ENCODE data around the gene CITED1. TPM values are rescaled to one million over a fixed set of nuclear protein-coding genes. Genes with fewer than 3 reads are reported as not detected.

The CITED1 gene
- total and polyA plus RNA-seq, 2 donors (not counting 1 experiment from before 2014, with no cell fraction given): 0.17 TPM; not detected in 1

DNA sequence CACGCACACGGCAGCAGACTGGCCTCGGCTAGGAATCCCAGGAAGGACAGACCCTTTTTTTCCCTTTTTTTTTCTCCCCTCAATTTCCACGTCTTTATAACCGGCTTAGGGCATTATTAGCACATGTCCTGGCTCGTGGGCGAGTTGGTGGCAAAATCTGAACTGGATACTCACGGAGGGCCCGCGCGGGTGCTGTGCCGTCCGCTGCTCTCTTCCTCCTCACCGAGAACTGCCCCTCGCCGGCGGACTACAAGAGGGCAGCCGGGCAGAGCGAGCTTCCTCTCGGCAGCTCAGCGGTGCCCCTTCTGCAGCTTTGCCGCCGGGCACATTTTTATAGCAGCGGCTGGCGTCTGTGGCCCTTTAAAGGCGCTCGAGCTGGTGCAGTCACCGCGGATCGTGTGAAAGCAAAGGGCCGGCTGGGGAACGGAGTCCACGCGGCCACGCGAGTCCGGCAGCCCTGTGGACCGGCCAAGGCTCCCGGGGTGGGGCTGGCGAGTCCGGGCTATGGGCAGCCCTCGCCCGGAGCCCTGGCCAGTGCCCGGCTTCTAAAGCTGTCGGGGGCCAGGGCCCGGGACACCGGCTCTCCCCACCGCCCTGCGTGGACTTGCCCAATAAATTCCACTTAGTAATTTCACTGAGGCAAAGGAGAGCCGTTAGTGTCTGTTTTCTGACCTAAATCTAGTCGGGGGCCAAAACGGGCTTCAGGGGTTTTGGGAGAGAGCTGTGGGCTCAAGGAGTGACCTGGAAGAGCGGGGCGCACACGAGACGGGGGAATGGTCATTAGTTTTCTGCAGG is 1.3 kb upstream of the CITED1 start:
- Histone ChIP-seq H3K79me2 (ENCODE audit: control insufficient read depth, insufficient read depth, low read length) (no peaks in the 10 kb centered on the region), H2AFZ (ENCODE audit: low read length) (no peak overlapping the region), H4K20me1 (ENCODE audit: control insufficient read depth, extremely low read depth, insufficient read depth, low read length) (no peaks in the 10 kb centered on the region), H3K27me3 (ENCODE audit: control insufficient read depth, insufficient read depth, low read length) (peaks cover 62% of the 10 kb centered on the region), H3K36me3 (ENCODE audit: control insufficient read depth, insufficient read depth, low read length) (no peaks in the 10 kb centered on the region), H3K9ac (ENCODE audit: insufficient read depth, low read length) (no peak overlapping the region), H3K27ac (ENCODE audit: insufficient read depth, low read length) (no peak overlapping the region), H3K9me3 (ENCODE audit: control insufficient read depth, insufficient read depth, low read depth, low read length) (no peaks in the 10 kb centered on the region), H3K4me3 (replicated peaks in 1 of 4; ENCODE audit: control extremely low read depth in 1 of 4, insufficient read depth in 1 of 4, low read depth in 3 of 4, low read length in 4 of 4) (peak overlapping the region; percentile 20 to 59 (median 46)), H3K4me1 (ENCODE audit: control insufficient read depth, extremely low read depth, insufficient read depth, low read length) (no peaks in the 10 kb centered on the region), H3K4me2 (ENCODE audit: extremely low read depth, insufficient read depth, low read length) (peak overlapping the region; percentile 48)
- peak; percentile 79 for TF ChIP-seq EZH2 (IDR thresholded peaks at IDR 0.05; ENCODE audit: low read length, missing control alignments)
- TF ChIP-seq, protein P1, sequence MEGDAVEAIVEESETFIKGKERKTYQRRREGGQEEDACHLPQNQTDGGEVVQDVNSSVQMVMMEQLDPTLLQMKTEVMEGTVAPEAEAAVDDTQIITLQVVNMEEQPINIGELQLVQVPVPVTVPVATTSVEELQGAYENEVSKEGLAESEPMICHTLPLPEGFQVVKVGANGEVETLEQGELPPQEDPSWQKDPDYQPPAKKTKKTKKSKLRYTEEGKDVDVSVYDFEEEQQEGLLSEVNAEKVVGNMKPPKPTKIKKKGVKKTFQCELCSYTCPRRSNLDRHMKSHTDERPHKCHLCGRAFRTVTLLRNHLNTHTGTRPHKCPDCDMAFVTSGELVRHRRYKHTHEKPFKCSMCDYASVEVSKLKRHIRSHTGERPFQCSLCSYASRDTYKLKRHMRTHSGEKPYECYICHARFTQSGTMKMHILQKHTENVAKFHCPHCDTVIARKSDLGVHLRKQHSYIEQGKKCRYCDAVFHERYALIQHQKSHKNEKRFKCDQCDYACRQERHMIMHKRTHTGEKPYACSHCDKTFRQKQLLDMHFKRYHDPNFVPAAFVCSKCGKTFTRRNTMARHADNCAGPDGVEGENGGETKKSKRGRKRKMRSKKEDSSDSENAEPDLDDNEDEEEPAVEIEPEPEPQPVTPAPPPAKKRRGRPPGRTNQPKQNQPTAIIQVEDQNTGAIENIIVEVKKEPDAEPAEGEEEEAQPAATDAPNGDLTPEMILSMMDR (conservative IDR thresholded peaks at IDR 0.05 in 1 of 2, IDR thresholded peaks at IDR 0.05 in 1 of 2; ENCODE audit: low read depth in 1 of 2, low read length in 2 of 2): no peak
- DNase-seq (ENCODE audit: low read depth in 2 of 2): peak; percentile 64 to 73

DNA sequence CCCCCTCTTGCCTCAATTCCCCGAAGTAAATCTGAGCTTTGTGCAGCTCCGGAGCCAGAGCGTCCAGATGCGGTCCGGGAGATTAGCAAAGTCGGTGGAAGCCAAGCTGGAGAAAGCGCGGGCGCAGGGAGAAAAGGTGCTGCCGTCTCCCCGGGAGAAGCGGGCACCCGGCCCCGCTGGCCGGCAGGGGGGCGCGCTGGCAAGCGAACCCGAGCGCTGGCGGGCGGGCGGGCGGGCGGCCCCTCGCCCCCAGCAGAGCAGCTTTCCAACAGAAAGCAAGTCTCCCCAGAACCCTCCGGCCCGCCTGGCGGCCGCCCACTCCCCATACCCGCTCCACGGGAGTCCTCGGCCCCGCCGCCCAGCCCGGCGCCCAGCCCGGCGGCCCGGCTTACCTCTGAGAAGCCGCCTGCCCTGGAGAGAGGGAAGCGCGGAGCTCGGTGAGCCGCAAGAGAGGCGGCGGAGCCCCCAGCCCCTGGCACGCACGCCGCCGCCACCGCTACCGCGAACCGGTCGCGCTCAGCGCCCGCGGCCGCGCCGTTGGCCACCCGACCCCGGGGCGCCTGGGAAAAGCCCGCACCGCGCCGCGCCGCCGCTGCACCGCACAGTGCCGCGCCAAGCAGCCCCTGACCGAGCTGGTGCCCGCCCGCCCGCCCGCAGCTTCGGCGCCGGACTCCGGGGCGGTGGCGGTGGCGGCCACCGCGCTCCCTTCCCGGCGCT is 529 bp upstream of the CITED1 start:
- Histone ChIP-seq H3K4me2 (ENCODE audit: extremely low read depth, insufficient read depth, low read length) (peak overlapping the region; percentile 71), H3K36me3 (ENCODE audit: control insufficient read depth, insufficient read depth, low read length) (no peaks in the 10 kb centered on the region), H3K9ac (ENCODE audit: insufficient read depth, low read length) (no peak overlapping the region), H3K27me3 (ENCODE audit: control insufficient read depth, insufficient read depth, low read length) (peaks cover 68% of the 10 kb centered on the region), H3K79me2 (ENCODE audit: control insufficient read depth, insufficient read depth, low read length) (no peaks in the 10 kb centered on the region), H3K9me3 (ENCODE audit: control insufficient read depth, insufficient read depth, low read depth, low read length) (no peaks in the 10 kb centered on the region), H3K4me3 (replicated peaks in 1 of 4; ENCODE audit: control extremely low read depth in 1 of 4, insufficient read depth in 1 of 4, low read depth in 3 of 4, low read length in 4 of 4) (peak overlapping the region; percentile 20 to 59 (median 46)), H4K20me1 (ENCODE audit: control insufficient read depth, extremely low read depth, insufficient read depth, low read length) (no peaks in the 10 kb centered on the region), H3K4me1 (ENCODE audit: control insufficient read depth, extremely low read depth, insufficient read depth, low read length) (no peaks in the 10 kb centered on the region), H2AFZ (ENCODE audit: low read length) (no peak overlapping the region), H3K27ac (ENCODE audit: insufficient read depth, low read length) (no peak overlapping the region)
- TF ChIP-seq, protein P1 (conservative IDR thresholded peaks at IDR 0.05 in 1 of 2, IDR thresholded peaks at IDR 0.05 in 1 of 2; ENCODE audit: low read depth in 1 of 2, low read length in 2 of 2): no peak
- TF ChIP-seq EZH2 (IDR thresholded peaks at IDR 0.05; ENCODE audit: low read length, missing control alignments): no peak
- DNase-seq (ENCODE audit: low read depth in 2 of 2): peak in 1 of 2 donors; percentile 6

DNA sequence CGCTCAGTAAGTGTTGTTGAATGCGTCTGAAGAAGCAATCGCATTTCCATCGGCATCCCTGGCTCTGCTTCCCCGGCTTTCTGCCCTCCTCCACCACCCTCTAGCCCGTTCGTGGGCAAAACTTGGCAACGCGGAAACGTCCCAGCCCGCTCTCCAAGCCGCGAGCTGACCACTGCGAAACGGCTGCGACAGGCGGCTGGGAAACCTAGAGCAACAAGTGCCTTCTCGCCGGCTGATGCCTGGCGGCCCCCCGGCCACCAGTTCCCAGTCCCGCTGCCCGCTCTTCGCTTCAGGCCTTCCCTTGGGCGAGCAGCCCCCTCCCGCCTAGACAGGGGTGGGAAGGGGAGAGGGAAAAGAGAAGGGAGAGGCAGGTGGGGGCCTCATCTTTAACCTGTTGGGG is 837 bp downstream of the CITED1 start:
- Histone ChIP-seq H3K4me3 (replicated peaks in 1 of 4; ENCODE audit: control extremely low read depth in 1 of 4, insufficient read depth in 1 of 4, low read depth in 3 of 4, low read length in 4 of 4) (peak overlapping the region in 2 of 4 experiments; percentile 23 to 27), H3K27me3 (ENCODE audit: control insufficient read depth, insufficient read depth, low read length) (peaks cover 71% of the 10 kb centered on the region), H2AFZ (ENCODE audit: low read length) (no peak overlapping the region)

More for the DNA sequence above, 837 bp downstream of the CITED1 start:
- no peak overlapping the region for H3K9ac ChIP-seq (ENCODE audit: insufficient read depth, low read length)
- DNase-seq (ENCODE audit: low read depth in 2 of 2): no peak
- H3K79me2 ChIP-seq (ENCODE audit: control insufficient read depth, insufficient read depth, low read length): no peaks in the 10 kb centered on the region
- no peaks in the 10 kb centered on the region for H4K20me1 ChIP-seq (ENCODE audit: control insufficient read depth, extremely low read depth, insufficient read depth, low read length)
- H3K9me3 ChIP-seq (ENCODE audit: control insufficient read depth, insufficient read depth, low read depth, low read length): no peaks in the 10 kb centered on the region
- H3K27ac ChIP-seq (ENCODE audit: insufficient read depth, low read length): no peak overlapping the region
- H3K4me1 ChIP-seq (ENCODE audit: control insufficient read depth, extremely low read depth, insufficient read depth, low read length): no peaks in the 10 kb centered on the region
- TF ChIP-seq, protein P1 (conservative IDR thresholded peaks at IDR 0.05 in 1 of 2, IDR thresholded peaks at IDR 0.05 in 1 of 2; ENCODE audit: low read depth in 1 of 2, low read length in 2 of 2): no peak
- TF ChIP-seq EZH2 (IDR thresholded peaks at IDR 0.05; ENCODE audit: low read length, missing control alignments): peak; percentile 78
- peak overlapping the region; percentile 44 for H3K4me2 ChIP-seq (ENCODE audit: extremely low read depth, insufficient read depth, low read length)
- H3K36me3 ChIP-seq (ENCODE audit: control insufficient read depth, insufficient read depth, low read length): no peaks in the 10 kb centered on the region
